GM23338 (cell line): ENCODE data around the gene ANKRD40CL. TPM values are rescaled to one million over a fixed set of nuclear protein-coding genes. Genes with fewer than 3 reads are reported as not detected.

Experiments
- ATAC-seq: fragments of 200-7000 bp; cut with Tn5 transposase; 3 replicates; pipeline ENCODE4 v1.9.1; 2020
- DNase-seq: peaks from one replicate; pipeline ENCODE4 v3.0.0-alpha.2; 2015; ENCODE audit warnings: low spot score
- H2AFZ ChIP-seq: fragments of 200-600 bp; sonication (generic); 2 replicates; pipeline ENCODE4 v1.8.0; 2016; ENCODE audit warnings: antibody characterized with exemption, mild to moderate bottlenecking, moderate library complexity
- H3F3A ChIP-seq: fragments of 200-600 bp; sonication (generic); replicated peaks from 2 replicates; pipeline ENCODE4 v1.8.0; 2017; ENCODE audit warnings: antibody characterized with exemption, mixed run types, low read depth
- H3K27ac ChIP-seq: fragments of 200-600 bp; sonication (generic); 2 replicates; pipeline ENCODE4 v1.6.1; 2016; ENCODE audit warnings: low read depth
- H3K27me3 ChIP-seq: fragments of 200-600 bp; sonication (generic); 2 replicates; pipeline ENCODE4 v1.8.0; 2016; ENCODE audit warnings: mild to moderate bottlenecking, mixed run types, moderate library complexity; ENCODE audit not compliant: insufficient read depth
- H3K36me3 ChIP-seq: fragments of 200-600 bp; sonication (generic); 2 replicates; pipeline ENCODE4 v1.8.0; 2016; ENCODE audit warnings: mild to moderate bottlenecking; ENCODE audit not compliant: insufficient read depth
- H3K4me1 ChIP-seq: fragments of 200-600 bp; sonication (generic); 2 replicates; pipeline ENCODE4 v1.8.0; 2016; ENCODE audit warnings: mild to moderate bottlenecking, moderate library complexity; ENCODE audit not compliant: insufficient read depth
- H3K4me2 ChIP-seq: fragments of 200-600 bp; sonication (generic); 2 replicates; pipeline ENCODE4 v1.7.1; 2017; ENCODE audit warnings: mixed run types
- H3K4me3 ChIP-seq: fragments of 200-600 bp; sonication (generic); 2 replicates; pipeline ENCODE4 v1.6.1; 2016; ENCODE audit warnings: mixed run types
- H3K79me2 ChIP-seq: fragments of 200-600 bp; sonication (generic); replicated peaks from 2 replicates; pipeline ENCODE4 v1.8.0; 2017; ENCODE audit warnings: mild to moderate bottlenecking; ENCODE audit not compliant: insufficient read depth
- H3K9me2 ChIP-seq: fragments of 200-600 bp; sonication (generic); 2 replicates; pipeline ENCODE4 v1.8.0; 2017; ENCODE audit not compliant: insufficient read depth
- H4K20me1 ChIP-seq: fragments of 200-600 bp; sonication (generic); replicated peaks from 2 replicates; pipeline ENCODE4 v1.8.0; 2017; ENCODE audit warnings: mild to moderate bottlenecking; ENCODE audit not compliant: insufficient read depth
- H3K27ac Mint-ChIP-seq: 2 replicates; pipeline ENCODE4 v1.8.0; 2020; ENCODE audit warnings: inconsistent platforms, mild to moderate bottlenecking, moderate library complexity, mixed read lengths
- H3K27me3 Mint-ChIP-seq: 3 replicates; pipeline ENCODE4 v1.8.0; 2022; ENCODE audit warnings: low read depth, mild to moderate bottlenecking, moderate library complexity, mixed read lengths, inconsistent platforms; ENCODE audit not compliant: insufficient read depth, poor library complexity
- H3K36me3 Mint-ChIP-seq: 3 replicates; pipeline ENCODE4 v1.8.0; 2021; ENCODE audit warnings: low read depth, mild to moderate bottlenecking, inconsistent platforms, moderate library complexity, mixed read lengths
- H3K4me1 Mint-ChIP-seq: 3 replicates; pipeline ENCODE4 v1.8.0; 2020; ENCODE audit warnings: mild to moderate bottlenecking, inconsistent platforms, mixed read lengths
- H3K4me3 Mint-ChIP-seq: 3 replicates; pipeline ENCODE4 v1.8.0; 2021; ENCODE audit warnings: moderate library complexity, mild to moderate bottlenecking, inconsistent platforms, mixed read lengths
- H3K9me3 Mint-ChIP-seq: 3 replicates; pipeline ENCODE4 v1.8.0; 2020; ENCODE audit warnings: moderate library complexity, mild to moderate bottlenecking, inconsistent platforms, mixed read lengths
- CREB1 ChIP-seq: fragments of 250-450 bp; sonication (Bioruptor Pico); IDR thresholded peaks from 2 replicates; pipeline ENCODE4 v1.5.0; 2020; ENCODE audit warnings: low read depth, mild to moderate bottlenecking, moderate library complexity
- CTCF ChIP-seq, 2 experiments: fragments of 200-600 bp in 1 of 2; sonication (generic) in 1 of 2; conservative IDR thresholded peaks; 2 replicates each; pipeline versions ENCODE4 v1.5.1 to v1.6.1; 2016 to 2017; ENCODE audit warnings: antibody characterized with exemption in 2 of 2, low read depth in 2 of 2, mild to moderate bottlenecking in 2 of 2, moderate library complexity in 1 of 2
- ETS1 ChIP-seq: IDR thresholded peaks from 2 replicates; pipeline ENCODE4 v1.6.1; 2016; ENCODE audit warnings: antibody characterized with exemption
- EZH2 ChIP-seq: fragments of 200-600 bp; sonication (generic); IDR thresholded peaks from one replicate; pipeline ENCODE4 v1.8.0; 2017; ENCODE audit warnings: antibody characterized with exemption, mild to moderate bottlenecking, low read depth; ENCODE audit not compliant: unreplicated experiment
- EZH2phosphoT487 ChIP-seq: fragments of 200-600 bp; sonication (generic); IDR thresholded peaks from one replicate; pipeline ENCODE4 v1.8.1; 2018; ENCODE audit warnings: antibody characterized with exemption; ENCODE audit not compliant: unreplicated experiment
- JUNB ChIP-seq: IDR thresholded peaks from one replicate; pipeline ENCODE4 v1.6.1; 2016; ENCODE audit warnings: antibody characterized with exemption; ENCODE audit not compliant: unreplicated experiment
- NANOG ChIP-seq: IDR thresholded peaks from 2 replicates; pipeline ENCODE4 v1.6.1; 2016; ENCODE audit warnings: antibody characterized with exemption, borderline replicate concordance
- POLR2AphosphoS5 ChIP-seq: IDR thresholded peaks from 2 replicates; pipeline ENCODE4 v1.6.1; 2016; ENCODE audit warnings: antibody characterized with exemption, low read depth
- REST ChIP-seq: IDR thresholded peaks from one replicate; pipeline ENCODE4 v1.6.1; 2018; ENCODE audit warnings: antibody characterized with exemption; ENCODE audit not compliant: unreplicated experiment
- STAT1 ChIP-seq: IDR thresholded peaks from one replicate; pipeline ENCODE4 v1.6.1; 2016; ENCODE audit warnings: antibody characterized with exemption; ENCODE audit not compliant: unreplicated experiment
- ZNF114 ChIP-seq: fragments of 250-450 bp; sonication (Bioruptor Pico); IDR thresholded peaks from 2 replicates; pipeline ENCODE4 v1.5.0; 2020; ENCODE audit warnings: mild to moderate bottlenecking, moderate library complexity
- ZNF331 ChIP-seq: fragments of 250-450 bp; sonication (Bioruptor Pico); IDR thresholded peaks from 2 replicates; pipeline ENCODE4 v1.5.0; 2020; ENCODE audit warnings: low read depth, mild to moderate bottlenecking, moderate library complexity
- polyA plus RNA-seq: library from polyadenylated mRNA; unstranded; fragments of >200 nt; fragmentation: Nextera tagmentation; extraction: Ambion mirVana; gene quantifications from 2 replicates; pipeline ENCODE4 v1.2.1, GENCODE V29; 2016
- total RNA-seq: library from RNA; depleted of rRNA; stranded (reverse); fragments of >200 nt; shearing (Covaris generic); gene quantifications from 2 replicates; pipeline ENCODE4 v1.2.3, GENCODE V29; 2014
- TF ChIP-seq, protein P1 (sequence below): fragments of 250-450 bp; sonication (Bioruptor Pico); IDR thresholded peaks from 2 replicates; pipeline ENCODE4 v1.5.0; 2020; ENCODE audit warnings: mild to moderate bottlenecking, moderate library complexity

The ANKRD40CL gene
- total and polyA plus RNA-seq, 2 experiments from 2014 or later = not detected

DNA sequence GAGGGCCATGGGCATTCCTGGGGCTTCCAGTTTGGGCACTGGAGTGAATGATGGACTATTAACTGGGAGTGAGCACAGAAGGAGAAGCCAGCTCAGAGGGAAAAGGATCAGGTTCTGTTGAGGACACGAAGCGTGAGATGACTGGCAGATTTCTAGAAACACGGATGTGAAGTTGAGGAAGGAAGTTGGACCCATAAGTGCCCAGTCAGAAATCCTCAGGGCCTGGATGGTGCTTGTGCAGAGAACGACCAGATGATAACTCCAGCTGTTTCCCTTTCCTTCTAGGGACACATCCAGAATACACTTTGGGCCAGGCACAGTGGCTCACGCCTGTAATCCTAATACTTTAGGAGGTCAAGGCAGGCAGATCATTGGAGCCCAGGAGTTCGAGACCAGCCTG lies 23.3 kb upstream of the ANKRD40CL start:
- peaks cover 8% of the 10 kb centered on the region for H3K4me1 ChIP-seq
- H3K27ac ChIP-seq = no peak overlapping the region
- no peaks in the 10 kb centered on the region for H3K36me3 ChIP-seq
- no peak overlapping the region for H3K4me3 ChIP-seq
- H3F3A ChIP-seq = no peaks in the 10 kb centered on the region
- no peak overlapping the region for H3K4me2 ChIP-seq
- no peak for DNase-seq
- ATAC-seq = no peak
- TF ChIP-seq, protein P1, sequence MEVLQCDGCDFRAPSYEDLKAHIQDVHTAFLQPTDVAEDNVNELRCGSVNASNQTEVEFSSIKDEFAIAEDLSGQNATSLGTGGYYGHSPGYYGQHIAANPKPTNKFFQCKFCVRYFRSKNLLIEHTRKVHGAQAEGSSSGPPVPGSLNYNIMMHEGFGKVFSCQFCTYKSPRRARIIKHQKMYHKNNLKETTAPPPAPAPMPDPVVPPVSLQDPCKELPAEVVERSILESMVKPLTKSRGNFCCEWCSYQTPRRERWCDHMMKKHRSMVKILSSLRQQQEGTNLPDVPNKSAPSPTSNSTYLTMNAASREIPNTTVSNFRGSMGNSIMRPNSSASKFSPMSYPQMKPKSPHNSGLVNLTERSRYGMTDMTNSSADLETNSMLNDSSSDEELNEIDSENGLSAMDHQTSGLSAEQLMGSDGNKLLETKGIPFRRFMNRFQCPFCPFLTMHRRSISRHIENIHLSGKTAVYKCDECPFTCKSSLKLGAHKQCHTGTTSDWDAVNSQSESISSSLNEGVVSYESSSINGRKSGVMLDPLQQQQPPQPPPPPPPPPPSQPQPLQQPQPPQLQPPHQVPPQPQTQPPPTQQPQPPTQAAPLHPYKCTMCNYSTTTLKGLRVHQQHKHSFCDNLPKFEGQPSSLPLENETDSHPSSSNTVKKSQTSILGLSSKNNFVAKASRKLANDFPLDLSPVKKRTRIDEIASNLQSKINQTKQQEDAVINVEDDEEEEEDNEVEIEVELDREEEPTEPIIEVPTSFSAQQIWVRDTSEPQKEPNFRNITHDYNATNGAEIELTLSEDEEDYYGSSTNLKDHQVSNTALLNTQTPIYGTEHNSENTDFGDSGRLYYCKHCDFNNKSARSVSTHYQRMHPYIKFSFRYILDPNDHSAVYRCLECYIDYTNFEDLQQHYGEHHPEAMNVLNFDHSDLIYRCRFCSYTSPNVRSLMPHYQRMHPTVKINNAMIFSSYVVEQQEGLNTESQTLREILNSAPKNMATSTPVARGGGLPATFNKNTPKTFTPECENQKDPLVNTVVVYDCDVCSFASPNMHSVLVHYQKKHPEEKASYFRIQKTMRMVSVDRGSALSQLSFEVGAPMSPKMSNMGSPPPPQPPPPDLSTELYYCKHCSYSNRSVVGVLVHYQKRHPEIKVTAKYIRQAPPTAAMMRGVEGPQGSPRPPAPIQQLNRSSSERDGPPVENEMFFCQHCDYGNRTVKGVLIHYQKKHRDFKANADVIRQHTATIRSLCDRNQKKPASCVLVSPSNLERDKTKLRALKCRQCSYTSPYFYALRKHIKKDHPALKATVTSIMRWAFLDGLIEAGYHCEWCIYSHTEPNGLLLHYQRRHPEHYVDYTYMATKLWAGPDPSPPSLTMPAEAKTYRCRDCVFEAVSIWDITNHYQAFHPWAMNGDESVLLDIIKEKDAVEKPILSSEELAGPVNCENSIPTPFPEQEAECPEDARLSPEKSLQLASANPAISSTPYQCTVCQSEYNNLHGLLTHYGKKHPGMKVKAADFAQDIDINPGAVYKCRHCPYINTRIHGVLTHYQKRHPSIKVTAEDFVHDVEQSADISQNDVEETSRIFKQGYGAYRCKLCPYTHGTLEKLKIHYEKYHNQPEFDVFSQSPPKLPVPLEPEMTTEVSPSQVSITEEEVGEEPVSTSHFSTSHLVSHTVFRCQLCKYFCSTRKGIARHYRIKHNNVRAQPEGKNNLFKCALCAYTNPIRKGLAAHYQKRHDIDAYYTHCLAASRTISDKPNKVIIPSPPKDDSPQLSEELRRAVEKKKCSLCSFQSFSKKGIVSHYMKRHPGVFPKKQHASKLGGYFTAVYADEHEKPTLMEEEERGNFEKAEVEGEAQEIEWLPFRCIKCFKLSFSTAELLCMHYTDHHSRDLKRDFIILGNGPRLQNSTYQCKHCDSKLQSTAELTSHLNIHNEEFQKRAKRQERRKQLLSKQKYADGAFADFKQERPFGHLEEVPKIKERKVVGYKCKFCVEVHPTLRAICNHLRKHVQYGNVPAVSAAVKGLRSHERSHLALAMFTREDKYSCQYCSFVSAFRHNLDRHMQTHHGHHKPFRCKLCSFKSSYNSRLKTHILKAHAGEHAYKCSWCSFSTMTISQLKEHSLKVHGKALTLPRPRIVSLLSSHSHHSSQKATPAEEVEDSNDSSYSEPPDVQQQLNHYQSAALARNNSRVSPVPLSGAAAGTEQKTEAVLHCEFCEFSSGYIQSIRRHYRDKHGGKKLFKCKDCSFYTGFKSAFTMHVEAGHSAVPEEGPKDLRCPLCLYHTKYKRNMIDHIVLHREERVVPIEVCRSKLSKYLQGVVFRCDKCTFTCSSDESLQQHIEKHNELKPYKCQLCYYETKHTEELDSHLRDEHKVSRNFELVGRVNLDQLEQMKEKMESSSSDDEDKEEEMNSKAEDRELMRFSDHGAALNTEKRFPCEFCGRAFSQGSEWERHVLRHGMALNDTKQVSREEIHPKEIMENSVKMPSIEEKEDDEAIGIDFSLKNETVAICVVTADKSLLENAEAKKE (CRISPR knock-in tag) = no peak
- TF ChIP-seq EZH2 (no peak), NANOG (no peak), ETS1 (no peak), EZH2phosphoT487 (no peak), CREB1 (CRISPR knock-in tag) (no peak), ZNF114 (no peak), JUNB (no peak), POLR2AphosphoS5 (no peak), STAT1 (no peak), ZNF331 (CRISPR knock-in tag) (no peak), REST (no peak), CTCF (conservative IDR thresholded peaks at IDR 0.05; ENCODE audit: low read depth in 2 of 2) (no peak)
- Mint-ChIP-seq H3K4me1 (peaks cover 11% of the 10 kb centered on the region), H3K9me3 (no peaks in the 10 kb centered on the region), H3K27me3 (peaks cover 2% of the 10 kb centered on the region), H3K27ac (peak overlapping the region; percentile 15; the same call in 1 of the 2 replicates), H3K36me3 (no peaks in the 10 kb centered on the region), H3K4me3 (no peak overlapping the region)
- no peaks in the 10 kb centered on the region for H4K20me1 ChIP-seq
- H3K27me3 ChIP-seq = no peaks in the 10 kb centered on the region
- H2AFZ ChIP-seq = peak overlapping the region; percentile 85
- no peaks in the 10 kb centered on the region for H3K9me2 ChIP-seq
- H3K79me2 ChIP-seq = no peaks in the 10 kb centered on the region
